HG03520 (cell line): ENCODE results near the gene MMEL1.
"Not testable (repeated sequence)": the region's sequence is repeated elsewhere in the genome, so short reads cannot be mapped to it uniquely, and the experiment has no call there.

ENCODE experiments used
- ATAC-seq: cut with Tn5 transposase; IDR thresholded peaks from one replicate; pipeline ENCODE4 v1.9.1; 2021; ENCODE audit warnings: mild to moderate bottlenecking, moderate library complexity; ENCODE audit not compliant: unreplicated experiment

The MMEL1 gene

DNA sequence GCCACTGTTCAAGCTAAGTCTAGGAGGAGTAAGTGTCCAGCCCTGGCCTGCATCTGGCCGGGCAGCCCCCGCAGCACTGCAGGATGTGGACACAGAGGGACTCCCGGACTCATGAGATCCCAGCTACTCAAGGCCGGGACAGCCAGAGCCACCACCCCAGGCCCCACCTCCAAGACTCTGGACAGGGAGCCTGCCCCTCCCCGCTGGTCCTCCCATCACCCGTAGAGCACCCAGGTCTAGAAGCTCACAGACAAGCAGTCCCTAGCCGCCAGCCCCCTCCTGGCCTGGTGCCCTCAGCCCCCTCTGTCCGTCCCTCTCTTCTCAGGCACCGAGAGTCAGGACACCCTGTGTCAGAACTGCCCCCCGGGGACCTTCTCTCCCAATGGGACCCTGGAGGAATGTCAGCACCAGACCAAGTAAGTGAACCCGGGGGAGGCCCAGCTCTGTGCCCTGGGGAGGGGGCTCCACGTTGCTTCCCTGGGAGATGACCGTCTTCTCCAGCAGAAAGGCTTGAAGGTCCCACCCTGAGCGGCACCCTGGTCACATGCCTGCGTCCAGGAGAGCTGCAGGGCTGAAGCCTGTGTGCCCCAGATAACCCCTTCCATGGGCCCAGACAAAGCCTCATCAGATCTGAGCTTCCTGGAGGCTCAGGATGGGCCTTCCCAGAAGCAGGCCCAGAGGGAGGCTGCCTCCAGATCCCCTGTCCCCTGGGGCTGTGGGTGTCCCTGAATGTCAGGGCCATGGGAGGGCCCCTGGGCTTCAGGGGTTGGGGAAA lies 72.3 kb downstream of the MMEL1 start:
- ATAC-seq, result no peak

DNA sequence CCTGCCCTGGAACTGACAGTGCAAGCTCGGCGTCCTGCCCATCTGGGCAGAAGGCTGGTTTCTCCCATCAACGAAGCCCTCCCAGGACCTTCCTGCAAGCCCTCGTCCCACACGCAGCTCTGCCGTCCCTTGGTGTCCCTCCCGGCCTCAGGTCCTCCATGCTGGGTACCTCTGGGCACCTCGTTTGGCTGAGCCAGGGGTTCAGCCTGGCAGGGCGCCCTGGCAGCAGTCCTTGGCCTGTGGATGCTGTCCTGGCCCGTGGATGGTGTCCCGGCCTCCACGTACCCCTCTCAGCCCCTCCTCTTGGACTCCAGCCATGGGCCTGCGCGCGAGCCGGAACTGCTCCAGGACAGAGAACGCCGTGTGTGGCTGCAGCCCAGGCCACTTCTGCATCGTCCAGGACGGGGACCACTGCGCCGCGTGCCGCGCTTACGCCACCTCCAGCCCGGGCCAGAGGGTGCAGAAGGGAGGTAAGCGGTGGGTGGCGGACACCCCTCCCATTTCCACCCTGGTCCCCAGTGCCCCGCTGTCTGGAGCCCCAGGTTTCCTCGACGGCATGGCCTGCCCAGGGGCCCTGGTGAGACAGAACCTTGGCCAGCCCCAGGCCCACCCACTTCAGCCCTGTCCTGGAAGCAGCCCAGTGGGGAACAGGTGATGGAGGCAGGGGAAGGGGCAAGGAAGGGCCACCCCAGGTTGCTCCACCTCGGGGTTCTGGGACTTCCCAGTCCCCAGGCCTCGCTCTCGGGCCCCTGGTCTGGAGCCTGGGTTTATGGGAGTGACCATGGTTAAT lies 73.1 kb downstream of the MMEL1 start:
- ATAC-seq, result no peak

DNA sequence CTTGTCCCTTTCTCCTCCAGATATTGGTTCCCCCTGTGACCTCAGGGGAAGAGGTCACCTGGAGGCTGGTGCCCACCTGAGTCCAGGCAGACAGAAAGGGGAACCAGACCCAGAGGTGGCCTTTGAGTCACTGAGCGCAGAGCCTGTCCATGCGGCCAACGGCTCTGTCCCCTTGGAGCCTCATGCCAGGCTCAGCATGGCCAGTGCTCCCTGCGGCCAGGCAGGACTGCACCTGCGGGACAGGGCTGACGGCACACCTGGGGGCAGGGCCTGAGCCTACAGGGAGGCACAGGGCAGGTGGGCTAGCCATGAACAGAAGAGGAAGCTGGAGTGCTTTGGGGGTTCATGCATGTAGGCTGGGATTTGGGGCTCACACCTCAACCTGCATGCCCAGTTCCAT lies 74.0 kb downstream of the MMEL1 start:
- no peak for ATAC-seq

DNA sequence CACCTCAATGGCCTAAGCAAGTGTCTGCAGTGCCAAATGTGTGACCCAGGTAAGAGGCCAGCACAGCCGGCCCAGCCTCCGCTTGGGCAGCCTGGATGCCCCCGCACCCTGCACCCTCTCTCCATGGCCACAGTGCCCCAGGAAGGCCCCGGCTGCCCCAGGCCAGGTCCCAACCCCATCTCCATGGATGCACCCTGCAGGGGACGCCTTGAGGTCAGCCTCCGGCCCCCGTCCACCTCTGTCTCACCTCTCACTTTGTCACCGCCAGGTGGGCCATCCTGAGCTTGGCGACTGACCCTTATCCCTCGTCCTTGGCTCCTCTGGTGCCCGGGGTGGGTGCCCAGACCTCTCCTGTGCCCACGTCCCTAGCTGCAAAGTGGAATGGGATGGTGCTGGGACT lies 74.4 kb downstream of the MMEL1 start:
- no peak for ATAC-seq

DNA sequence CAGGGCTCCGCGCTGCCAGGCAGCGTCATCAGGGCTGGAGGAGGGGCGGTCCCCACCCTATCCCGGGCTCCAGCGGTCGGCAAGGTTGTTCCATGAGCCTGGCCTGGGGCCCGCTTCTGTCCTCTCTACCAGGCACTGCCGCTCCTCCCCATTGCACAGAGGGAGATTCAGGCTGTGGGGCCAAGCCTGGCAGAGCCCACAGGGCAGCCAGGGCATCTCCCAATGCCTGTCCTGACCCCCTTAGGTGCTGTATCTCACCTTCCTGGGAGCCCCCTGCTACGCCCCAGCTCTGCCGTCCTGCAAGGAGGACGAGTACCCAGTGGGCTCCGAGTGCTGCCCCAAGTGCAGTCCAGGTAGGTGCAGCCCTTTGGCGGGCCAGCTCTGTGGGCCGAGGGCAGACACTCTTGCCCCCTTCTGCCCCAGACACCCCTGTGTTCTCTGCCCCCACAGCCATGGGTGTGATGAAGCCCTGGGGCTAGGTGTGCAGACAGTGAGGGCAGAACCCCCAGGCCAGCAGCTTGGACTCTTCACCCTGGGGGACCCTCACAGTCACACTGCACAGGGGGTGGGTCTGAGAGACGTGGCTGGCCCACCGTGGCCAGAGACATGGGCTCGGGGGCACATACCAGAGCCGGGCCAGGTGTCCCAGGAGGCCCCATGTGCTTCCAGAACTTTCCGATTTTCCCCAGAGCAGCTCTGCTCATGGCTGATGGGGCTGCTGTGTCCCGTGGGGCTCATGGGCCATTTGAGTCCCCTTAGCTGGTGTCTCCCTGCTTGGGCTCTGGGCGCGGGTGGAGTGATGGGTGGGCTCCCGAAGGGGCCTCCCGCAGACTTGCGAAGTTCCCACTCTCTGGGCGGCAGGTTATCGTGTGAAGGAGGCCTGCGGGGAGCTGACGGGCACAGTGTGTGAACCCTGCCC lies 75.1 kb downstream of the MMEL1 start:
- no peak for ATAC-seq

DNA sequence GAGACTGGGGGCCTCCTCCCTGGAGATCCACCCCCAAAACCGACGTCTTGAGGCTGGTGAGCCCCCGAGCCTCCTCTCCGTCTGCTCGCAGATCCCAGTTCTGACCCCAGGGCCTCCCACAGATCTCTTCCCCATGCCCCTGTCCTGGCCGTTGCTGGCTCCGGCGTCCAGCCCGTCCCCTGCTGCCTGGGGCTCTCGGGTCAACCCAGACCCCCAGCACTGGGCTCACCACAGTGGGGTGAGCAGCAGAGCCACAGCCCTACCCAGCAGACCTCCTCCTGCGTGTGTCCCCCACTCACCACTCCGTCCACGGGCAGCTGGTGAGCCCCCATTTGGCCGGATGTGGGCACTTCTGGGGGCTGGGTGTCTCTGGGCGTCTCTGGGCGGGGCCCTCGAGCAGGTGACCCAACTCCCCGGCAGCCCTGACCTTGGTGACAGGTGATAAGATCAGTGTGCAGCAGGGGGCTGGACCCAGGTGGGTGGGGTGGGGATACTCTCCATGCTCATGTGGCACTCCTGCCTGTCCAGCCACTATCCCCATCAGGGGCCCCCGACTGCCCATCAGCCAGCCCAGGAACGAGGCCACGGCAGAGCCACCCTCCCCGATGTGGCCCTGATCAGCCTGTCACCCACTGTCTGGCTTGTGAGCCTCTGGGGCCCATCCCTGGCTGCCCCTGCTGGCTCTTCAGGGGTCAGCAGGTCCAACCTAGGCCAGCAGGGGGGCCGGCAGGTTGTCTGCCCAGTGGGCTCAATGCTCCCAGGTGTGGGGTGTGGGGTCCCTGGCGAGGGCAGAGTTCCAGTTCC lies 75.9 kb downstream of the MMEL1 start:
- no peak for ATAC-seq

DNA sequence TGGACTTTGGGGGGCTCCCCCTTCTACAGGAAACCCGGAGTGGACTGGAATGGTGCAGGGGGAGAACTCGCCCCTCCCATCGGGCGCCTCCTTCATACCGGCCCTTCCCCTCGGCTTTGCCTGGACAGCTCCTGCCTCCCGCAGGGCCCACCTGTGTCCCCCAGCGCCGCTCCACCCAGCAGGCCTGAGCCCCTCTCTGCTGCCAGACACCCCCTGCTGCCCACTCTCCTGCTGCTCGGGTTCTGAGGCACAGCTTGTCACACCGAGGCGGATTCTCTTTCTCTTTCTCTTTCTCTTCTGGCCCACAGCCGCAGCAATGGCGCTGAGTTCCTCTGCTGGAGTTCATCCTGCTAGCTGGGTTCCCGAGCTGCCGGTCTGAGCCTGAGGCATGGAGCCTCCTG lies 76.5 kb downstream of the MMEL1 start, which contains the start of gene TNFRSF14:
Gene TNFRSF14, plus strand, starts transcription at position 95 of the 401 bp plus-strand sequence. Its CDS starts 294 bp downstream, at position 389.
- ATAC-seq, result peak; percentile 40

DNA sequence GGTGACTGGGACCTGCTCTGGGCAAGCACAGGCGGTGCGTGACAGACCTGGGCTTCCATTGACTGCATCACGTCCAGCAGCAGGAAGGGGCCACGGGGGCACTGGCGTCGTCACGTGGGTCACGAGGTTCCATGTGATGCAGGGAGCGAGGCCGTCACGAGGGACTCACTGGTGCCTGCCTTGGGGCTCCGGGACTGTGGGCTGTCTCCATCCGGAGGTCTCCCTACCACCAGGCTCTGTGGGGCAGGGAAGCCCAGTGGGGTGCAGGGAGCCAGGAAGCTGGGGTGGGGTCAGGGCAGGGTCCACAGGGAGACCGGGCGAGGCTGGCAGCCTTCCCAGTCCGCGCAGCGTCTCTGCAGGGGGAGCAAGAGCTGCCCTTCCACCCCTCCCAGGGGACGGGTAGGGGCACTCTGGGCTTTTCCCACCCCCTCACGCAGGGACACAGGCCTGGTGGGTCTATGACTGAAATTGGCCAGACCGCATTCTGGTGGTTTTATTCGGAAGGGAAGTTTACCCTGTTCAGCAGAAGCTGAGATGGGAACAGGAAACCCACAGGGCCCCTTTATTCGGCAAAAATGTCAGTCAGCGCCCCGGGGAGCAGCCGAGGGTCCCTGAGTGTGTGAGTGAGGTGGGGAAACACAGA lies 77.1 kb downstream of the MMEL1 start:
- ATAC-seq, result peak; percentile 37

DNA sequence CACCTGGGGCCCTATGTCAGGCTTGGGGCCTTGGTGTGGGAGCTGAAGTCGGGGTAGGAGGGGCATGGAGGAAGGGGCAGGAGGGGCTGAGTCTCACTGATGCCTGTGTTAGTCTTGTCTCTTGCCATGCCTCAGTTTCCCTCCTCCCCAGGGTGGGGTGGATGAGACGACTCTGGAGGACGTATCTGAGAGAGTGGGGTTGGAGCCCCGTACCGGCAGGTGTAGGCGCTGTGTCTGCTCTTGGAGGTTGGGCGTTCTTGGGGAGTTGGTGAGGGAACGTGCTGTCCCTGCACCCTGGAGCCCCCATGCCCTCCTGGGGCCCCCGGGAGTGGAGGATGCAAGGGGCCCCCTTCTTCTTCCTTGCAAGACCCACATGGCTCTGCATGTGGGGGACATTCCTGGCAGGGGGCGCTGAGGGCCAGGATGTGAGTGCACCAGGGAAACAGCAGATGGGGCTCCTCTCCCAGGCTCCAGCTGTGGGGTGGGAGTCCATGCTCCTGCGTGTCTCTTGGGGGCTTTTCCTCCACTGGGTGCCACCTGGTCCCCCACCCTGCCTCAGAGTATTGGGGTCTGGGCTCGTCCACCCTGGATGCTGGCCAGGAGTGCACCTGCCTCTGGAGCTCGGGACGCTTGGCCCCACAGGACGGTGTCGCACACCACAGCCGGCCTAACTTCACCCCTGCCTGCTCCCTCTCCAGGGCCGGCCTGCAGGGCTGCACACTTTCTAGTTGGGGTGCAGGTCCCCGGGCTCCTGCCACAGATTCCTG lies 78.0 kb downstream of the MMEL1 start:
- ATAC-seq, result no peak

DNA sequence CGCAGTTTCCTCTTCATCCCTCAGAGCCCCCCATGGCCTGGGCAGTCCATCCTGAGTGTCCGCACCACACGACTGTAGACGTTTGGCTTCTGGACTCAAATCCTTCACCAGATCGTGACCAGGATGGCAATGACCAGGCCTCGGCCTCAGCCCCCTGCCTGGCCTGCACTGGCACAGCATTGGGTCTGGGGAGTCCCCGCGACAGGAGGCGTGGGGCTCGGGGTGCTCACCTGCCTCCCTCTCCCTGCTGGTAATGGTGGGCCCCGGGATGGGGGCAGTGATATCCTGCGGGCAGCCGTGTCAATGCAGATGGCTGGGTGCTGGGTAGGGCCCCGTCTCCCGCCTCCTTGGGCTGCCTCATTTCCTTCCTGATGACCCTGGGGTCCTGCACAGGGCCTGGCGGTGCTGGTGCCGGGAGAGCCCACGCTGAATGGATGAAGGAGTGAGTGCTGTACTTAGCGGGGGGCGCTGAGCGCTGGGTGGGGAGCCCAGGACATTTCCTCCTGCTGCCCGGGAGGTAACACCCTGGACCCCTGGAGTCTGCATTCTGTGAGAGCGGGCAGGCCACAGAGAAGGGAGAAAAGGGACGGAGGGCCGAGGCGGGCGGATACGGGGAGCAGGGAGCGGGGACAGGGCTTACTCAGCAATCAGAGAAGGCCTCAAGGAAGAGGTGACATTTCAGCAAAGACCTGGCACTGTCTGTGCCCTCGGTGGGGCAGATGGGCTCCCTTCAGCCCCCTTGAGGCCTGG lies 78.8 kb downstream of the MMEL1 start:
- ATAC-seq, result no peak

DNA sequence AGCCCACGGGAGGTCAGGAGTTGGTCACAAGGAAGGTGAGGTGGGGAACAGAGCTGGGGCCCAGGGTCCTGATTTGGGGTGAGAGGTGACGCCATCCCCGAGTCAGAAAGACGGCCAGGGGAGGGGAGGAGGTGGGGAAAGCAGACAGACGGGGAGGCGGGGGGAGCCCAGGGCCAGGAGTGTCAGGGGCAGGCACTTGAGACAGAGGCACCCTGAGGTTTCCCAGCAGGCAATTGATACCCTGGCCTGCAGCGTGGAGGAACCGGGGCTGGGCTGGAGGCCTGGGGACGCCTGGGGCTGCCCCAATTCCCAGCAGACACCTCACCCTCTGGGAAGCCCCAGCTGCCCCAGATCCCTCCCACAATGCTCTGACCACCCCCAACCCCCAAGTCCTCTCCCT lies 79.7 kb downstream of the MMEL1 start:
- not testable (repeated sequence) for ATAC-seq

DNA sequence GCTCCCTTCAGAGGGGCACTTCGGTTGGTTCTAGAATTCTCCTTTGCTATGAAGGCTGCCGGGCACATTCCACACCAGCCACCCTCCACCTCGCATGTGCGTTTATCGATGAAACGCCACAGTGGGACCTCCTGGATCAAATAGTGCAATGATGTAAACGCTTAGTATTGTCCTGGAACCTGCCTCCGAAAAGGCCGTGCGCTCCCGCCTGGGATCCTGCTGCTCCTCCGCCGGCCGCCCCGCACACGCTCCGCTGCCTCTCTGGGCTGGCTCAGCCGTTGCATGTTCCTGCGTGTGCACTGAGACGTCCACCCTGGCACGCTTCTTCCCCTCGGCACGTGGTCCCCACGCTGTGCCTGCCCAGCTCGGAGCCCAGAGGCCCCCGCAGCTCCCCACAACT lies 80.6 kb downstream of the MMEL1 start:
- ATAC-seq, result no peak

DNA sequence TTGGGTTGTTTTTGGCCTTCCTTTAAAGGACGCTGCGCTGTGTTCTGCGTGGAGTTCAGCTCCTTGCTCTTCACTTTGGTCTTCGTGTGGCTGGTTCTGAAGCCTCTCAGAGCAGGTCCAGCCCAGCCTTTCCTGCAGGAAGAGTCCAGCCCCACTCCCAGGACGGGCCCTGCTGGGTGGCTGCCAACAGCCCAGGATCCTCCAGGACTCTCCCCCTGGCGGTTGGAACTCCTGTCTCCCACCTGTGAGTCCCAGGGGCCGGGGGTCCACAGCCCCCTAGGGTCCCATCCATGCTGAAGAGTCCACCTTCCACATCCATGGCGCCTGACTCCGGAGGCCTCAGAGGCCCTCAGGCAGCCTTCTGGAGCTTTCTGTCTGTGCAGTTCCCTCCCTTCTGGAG lies 81.3 kb downstream of the MMEL1 start:
- ATAC-seq, result not testable (repeated sequence)

DNA sequence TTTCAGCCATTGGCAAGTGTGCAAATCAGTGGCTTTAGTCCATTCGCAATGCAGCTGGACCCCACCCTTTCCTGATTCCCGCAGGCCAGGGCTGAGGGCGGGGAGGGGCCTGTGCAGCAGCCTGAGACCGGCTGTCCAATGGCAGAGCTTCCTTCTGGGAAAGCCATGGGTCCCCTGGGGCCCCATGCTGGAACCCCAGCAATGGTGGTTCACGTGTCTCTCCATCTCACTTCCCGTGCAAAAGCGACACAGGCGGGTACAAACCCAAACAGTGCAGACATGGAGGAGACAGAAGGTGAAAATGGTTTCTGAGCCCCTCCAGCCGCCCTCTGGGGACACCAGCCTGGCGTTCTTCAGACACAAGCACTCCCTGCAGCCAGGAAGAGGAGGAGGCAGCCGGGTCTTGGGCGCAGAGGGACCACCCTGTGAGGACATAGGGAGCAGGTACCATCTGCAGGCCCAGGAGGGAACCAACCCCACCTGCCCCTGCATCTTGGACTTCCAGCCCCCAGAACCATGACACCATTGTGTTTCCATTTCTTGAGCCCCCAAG lies 82.4 kb downstream of the MMEL1 start:
- not testable (repeated sequence) for ATAC-seq

DNA sequence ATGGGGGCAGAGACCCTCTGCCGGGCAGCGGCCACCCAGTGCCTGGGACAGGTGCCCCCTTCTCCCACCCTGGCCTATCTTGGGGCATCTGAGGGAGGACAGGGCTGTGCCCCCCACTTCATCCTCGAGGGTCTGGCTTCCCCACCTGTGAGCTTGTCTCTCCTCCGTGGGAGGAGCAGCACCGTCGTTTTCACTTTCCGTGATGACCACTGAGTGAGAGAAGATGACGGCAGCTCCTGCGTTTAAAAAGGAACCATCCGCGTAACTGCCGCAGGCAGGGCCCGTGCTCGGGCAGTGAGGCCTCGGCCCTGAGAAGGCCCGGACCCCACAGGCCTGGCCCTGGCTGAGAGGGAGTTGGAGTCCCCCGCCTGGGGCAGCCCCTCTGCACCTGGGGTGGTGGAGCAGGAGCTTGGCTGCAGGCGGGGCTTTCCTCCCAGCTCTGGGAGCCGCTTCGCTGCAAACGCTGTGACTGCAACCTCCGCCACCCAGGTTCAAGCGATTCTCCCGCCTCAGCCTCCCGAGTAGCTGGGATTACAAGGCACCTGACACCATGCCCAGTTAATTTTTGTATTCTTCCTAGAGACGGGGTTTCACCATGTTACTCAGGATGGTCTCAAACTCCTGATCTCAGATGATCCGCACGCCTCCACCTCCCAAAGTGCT lies 83.3 kb downstream of the MMEL1 start:
- ATAC-seq, result not testable (repeated sequence)

DNA sequence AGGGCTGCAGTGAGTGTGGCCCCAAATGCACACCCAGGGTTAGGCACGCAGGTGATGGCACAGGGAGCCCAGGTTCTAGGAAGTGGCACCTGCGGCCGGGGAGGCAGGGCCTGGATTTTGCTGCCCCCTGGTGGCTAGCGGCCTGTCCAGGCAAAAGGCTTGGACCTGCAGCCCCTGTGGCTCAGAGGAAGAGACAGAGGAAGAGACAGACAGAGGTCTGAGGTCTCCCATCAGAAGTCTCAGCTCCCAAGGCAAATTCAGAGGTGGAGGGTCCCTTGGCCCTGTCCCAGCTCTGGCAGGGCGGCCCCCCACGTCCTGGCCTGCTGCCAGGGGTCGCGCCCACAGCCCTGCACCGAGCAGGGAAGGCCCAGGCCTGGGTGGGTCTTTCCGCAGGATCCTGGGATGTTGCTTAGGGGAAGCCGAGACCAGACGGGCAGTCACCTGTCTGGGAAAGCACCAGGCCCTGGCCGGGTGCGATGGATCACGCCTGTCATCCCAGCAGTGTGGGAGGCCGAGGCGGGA lies 84.7 kb downstream of the MMEL1 start:
- ATAC-seq, result peak; percentile 18
